ENCODE results near the gene MCOLN1. TPM values are rescaled to one million over a fixed set of nuclear protein-coding genes. Genes with fewer than 3 reads are reported as not detected.

The MCOLN1 gene
- total and polyA plus RNA-seq, 2 of the 8 experiments (the other 6 are each of a cell fraction or from before 2014, with no cell fraction given): 19.1 to 40.0 TPM

- TF ChIP-seq CHD7 (IDR thresholded peaks at IDR 0.05; ENCODE audit: insufficient replicate concordance, low read length) (no peak), KDM1A (IDR thresholded peaks at IDR 0.05; ENCODE audit: borderline replicate concordance, low read length) (peak; percentile 98), RAD21 (IDR thresholded peaks at IDR 0.05 in 1 of 2, conservative IDR thresholded peaks at IDR 0.05 in 1 of 2; ENCODE audit: low read depth in 2 of 2, low read length in 2 of 2) (no peak), SP2 (IDR thresholded peaks at IDR 0.05; ENCODE audit: low read length) (no peak), RBBP5 (IDR thresholded peaks at IDR 0.05; ENCODE audit: borderline replicate concordance, low read depth, low read length) (0 out of 2 replicates have a peak, but pooled peaks have one; percentile 38), ATF3 (IDR thresholded peaks at IDR 0.05; ENCODE audit: insufficient read depth, low read depth, low read length) (peak; percentile 73; the same call in 1 of the 2 replicates), HDAC6 (IDR thresholded peaks at IDR 0.05; ENCODE audit: low read depth, low read length) (no peak), SIRT6 (IDR thresholded peaks at IDR 0.05; ENCODE audit: low read length) (no peak)
Measured at GRCh38 chr19:7535047-7535997, 12.9 kb downstream of the MCOLN1 start, which contains the start of gene PNPLA6 (continued).
